Natural killer cell (primary cell): Measurements from ENCODE around the gene STARD13. TPM values are rescaled to one million over a fixed set of nuclear protein-coding genes. Genes with fewer than 3 reads are reported as not detected.

Experiments
- ATAC-seq, 3 donors: fragments of 150-1000 bp in 2 of 3; fragments of 200-7000 bp in 1 of 3; cut with Tn5 transposase; 1 replicate in 1 of 3; 2 replicates in 2 of 3; pipeline ENCODE4 v1.10.0; 2021; ENCODE audit warnings: mild to moderate bottlenecking in 2 of 3, moderate library complexity in 2 of 3
- DNase-seq, 2 donors: peaks; one replicate each; pipeline versions ENCODE4 v3.0.0 to v3.0.0-alpha.2; 2013 to 2021; ENCODE audit warnings: mixed read lengths in 1 of 2
- H3K27ac ChIP-seq: one replicate; pipeline ENCODE4 v1.5.1; 2013; ENCODE audit warnings: mild to moderate bottlenecking, low read length
- H3K27me3 ChIP-seq: one replicate; pipeline ENCODE4 v1.6.1; 2013; ENCODE audit warnings: low read length; ENCODE audit not compliant: control insufficient read depth, insufficient read depth
- H3K36me3 ChIP-seq: one replicate; pipeline ENCODE4 v1.6.1; 2013; ENCODE audit warnings: low read length; ENCODE audit not compliant: control insufficient read depth, insufficient read depth
- H3K4me1 ChIP-seq: one replicate; pipeline ENCODE4 v1.6.1; 2013; ENCODE audit warnings: low read length; ENCODE audit not compliant: control insufficient read depth, insufficient read depth
- H3K4me3 ChIP-seq: one replicate; pipeline ENCODE4 v1.5.1; 2013; ENCODE audit warnings: low read length
- H3K9me3 ChIP-seq: one replicate; pipeline ENCODE4 v1.6.1; 2013; ENCODE audit warnings: low read length; ENCODE audit not compliant: control insufficient read depth, insufficient read depth
- H3K27ac Mint-ChIP-seq, 2 donors: one replicate each; pipeline ENCODE4 v1.8.0; 2022; ENCODE audit warnings: mild to moderate bottlenecking in 2 of 2, mixed read lengths in 2 of 2, moderate library complexity in 1 of 2
- H3K27me3 Mint-ChIP-seq, 2 donors: one replicate each; pipeline ENCODE4 v1.8.0; 2022; ENCODE audit warnings: low read depth in 2 of 2, mixed read lengths in 2 of 2
- H3K36me3 Mint-ChIP-seq: one replicate; pipeline ENCODE4 v1.8.0; 2022; ENCODE audit warnings: mixed read lengths
- H3K4me1 Mint-ChIP-seq, 2 donors: one replicate each; pipeline ENCODE4 v1.8.0; 2022; ENCODE audit warnings: mixed read lengths in 2 of 2
- H3K4me3 Mint-ChIP-seq: one replicate; pipeline ENCODE4 v1.8.0; 2022; ENCODE audit warnings: mild to moderate bottlenecking, moderate library complexity, mixed read lengths
- H3K9me3 Mint-ChIP-seq, 2 donors: one replicate each; pipeline ENCODE4 v1.8.0; 2022; ENCODE audit warnings: mixed read lengths in 2 of 2
- WGBS: methylation state at CpG from one replicate; pipeline ENCODE4 v1.1.7; 2013; ENCODE audit warnings: missing lambda C conversion rate; ENCODE audit not compliant: insufficient coverage; 5-methylcytosine and 5-hydroxymethylcytosine counted together
- intact Hi-C: fragments of 100-400 bp; cut with micrococcal nuclease; formaldehyde crosslinking; loops from one replicate; pipeline ENCODE4 v1.14.2; 2022
- total RNA-seq, 4 donors: library from RNA; stranded (reverse); fragments of 120-200 nt in 1 of 4; gene quantifications; one replicate each; pipeline versions ENCODE4 v1.2.3 to v1.2.4, GENCODE V29; 2013 to 2022
- TF ChIP-seq, protein P1 (sequence below): fragments of 200-600 bp; IDR thresholded peaks from one replicate; pipeline ENCODE4 v1.8.0; 2022; ENCODE audit warnings: antibody characterized with exemption

STARD13 gene
- total RNA-seq, 3 donors from 2014 or later (not counting 1 experiment from before 2014, with no cell fraction given) = not detected

DNA sequence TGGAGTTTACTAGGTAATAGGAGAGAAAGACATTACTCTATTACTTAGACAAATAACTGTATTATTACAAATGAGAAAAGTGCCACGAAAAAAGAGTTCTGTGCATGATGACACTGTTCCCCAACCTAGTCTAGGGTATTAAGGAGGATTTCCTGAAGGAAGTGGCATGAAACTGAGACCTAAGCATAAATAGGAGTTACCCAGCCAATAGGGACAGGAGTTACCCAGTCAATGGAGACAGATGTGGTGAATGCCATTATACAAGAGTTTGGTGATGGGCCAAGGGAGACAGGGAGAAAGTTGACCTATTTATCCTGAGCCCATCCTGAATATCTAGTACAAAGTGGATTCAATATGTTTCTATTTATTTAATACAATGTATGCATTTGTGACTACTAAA, 203.9 kb downstream of the STARD13 start:
- ATAC-seq (no peak), DNase-seq (no peak)
- Histone ChIP-seq H3K4me3 (no peak overlapping the region), H3K9me3 (no peaks in the 10 kb centered on the region), H3K27me3 (no peaks in the 10 kb centered on the region), H3K36me3 (no peaks in the 10 kb centered on the region), H3K4me1 (no peaks in the 10 kb centered on the region), H3K27ac (no peak overlapping the region)
- 44% methylated on average over 1 of the region's 1 CpG for WGBS
- H3K36me3 Mint-ChIP-seq = no peaks in the 10 kb centered on the region
- no peak overlapping the region for H3K4me3 Mint-ChIP-seq
- H3K27ac Mint-ChIP-seq = no peak overlapping the region
- peaks cover 0 to 2% of the 10 kb centered on the region in 2 donors for H3K9me3 Mint-ChIP-seq
- TF ChIP-seq, protein P1, sequence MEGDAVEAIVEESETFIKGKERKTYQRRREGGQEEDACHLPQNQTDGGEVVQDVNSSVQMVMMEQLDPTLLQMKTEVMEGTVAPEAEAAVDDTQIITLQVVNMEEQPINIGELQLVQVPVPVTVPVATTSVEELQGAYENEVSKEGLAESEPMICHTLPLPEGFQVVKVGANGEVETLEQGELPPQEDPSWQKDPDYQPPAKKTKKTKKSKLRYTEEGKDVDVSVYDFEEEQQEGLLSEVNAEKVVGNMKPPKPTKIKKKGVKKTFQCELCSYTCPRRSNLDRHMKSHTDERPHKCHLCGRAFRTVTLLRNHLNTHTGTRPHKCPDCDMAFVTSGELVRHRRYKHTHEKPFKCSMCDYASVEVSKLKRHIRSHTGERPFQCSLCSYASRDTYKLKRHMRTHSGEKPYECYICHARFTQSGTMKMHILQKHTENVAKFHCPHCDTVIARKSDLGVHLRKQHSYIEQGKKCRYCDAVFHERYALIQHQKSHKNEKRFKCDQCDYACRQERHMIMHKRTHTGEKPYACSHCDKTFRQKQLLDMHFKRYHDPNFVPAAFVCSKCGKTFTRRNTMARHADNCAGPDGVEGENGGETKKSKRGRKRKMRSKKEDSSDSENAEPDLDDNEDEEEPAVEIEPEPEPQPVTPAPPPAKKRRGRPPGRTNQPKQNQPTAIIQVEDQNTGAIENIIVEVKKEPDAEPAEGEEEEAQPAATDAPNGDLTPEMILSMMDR = no peak
- intact Hi-C loops = no loop called here
- H3K4me1 Mint-ChIP-seq = no peaks in the 10 kb centered on the region
- H3K27me3 Mint-ChIP-seq = peaks cover 0 to 2% of the 10 kb centered on the region in 2 donors

DNA sequence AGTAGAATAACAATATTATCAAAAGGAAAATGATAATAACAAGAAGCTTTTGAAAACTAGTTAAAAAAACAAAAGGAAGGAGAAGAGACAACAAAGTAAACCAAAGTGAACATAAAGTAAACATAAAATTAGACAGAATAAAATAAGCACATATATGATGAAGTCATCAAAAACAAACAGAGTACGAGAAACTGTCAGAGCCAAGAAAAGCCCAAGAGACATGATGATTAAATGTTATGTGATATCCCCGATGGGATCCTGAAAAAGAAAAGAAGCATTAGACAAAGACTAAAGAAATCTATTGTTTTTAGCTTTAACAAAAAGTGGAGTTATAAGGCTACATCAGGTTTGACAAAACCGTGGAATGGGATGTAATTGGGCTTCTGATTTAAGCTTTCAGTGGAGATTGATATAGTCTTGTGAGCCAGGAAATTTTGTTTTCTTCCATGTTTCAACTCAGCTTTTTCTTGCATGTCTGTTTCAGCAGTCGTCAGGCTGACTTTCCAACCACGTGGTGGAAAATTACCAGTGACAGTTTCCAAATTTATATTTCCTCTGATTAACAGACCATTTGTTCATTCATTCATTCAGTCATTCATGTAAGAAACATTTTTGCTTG, 204.5 kb downstream of the STARD13 start:
- Mint-ChIP-seq H3K9me3 (peaks cover 0 to 2% of the 10 kb centered on the region in 2 donors), H3K27me3 (peaks cover 0 to 2% of the 10 kb centered on the region in 2 donors), H3K36me3 (no peaks in the 10 kb centered on the region), H3K4me3 (no peak overlapping the region), H3K27ac (no peak overlapping the region), H3K4me1 (no peaks in the 10 kb centered on the region)
- Histone ChIP-seq H3K36me3 (no peaks in the 10 kb centered on the region), H3K27ac (no peak overlapping the region), H3K27me3 (no peaks in the 10 kb centered on the region), H3K4me3 (no peak overlapping the region), H3K9me3 (no peaks in the 10 kb centered on the region), H3K4me1 (no peaks in the 10 kb centered on the region)
- DNase-seq (no peak), ATAC-seq (no peak)
- TF ChIP-seq, protein P1 = peak; percentile 8
- intact Hi-C loops = no loop called here
- WGBS = 70% methylated on average over 5 of the region's 5 CpGs

DNA sequence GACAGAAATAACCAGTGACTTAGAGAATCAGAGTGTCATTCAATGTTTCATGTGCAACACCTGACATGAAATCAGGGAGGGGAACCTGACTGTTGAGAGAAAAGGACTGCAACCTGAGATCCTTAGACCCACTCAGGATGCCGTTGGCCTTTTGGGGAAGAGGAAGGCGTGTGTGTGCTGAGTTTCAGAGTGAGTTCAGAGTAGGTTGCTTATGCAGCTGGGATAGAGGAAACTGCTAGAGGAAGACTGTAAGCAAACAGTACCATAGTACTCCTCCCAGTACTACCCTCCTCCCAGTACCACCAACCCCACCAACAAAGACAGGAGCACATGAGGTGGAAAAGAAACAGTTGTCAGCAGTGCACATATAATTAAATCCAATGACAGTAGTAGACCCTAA, 205.6 kb downstream of the STARD13 start:
- Histone ChIP-seq H3K9me3 (no peaks in the 10 kb centered on the region), H3K4me3 (no peak overlapping the region), H3K27ac (no peak overlapping the region), H3K4me1 (no peaks in the 10 kb centered on the region), H3K27me3 (no peaks in the 10 kb centered on the region), H3K36me3 (no peaks in the 10 kb centered on the region)
- no peak overlapping the region for H3K4me3 Mint-ChIP-seq
- no peak for ATAC-seq
- TF ChIP-seq, protein P1 = no peak
- peaks cover 0 to 2% of the 10 kb centered on the region in 2 donors for H3K27me3 Mint-ChIP-seq
- WGBS = 26% methylated on average over 2 of the region's 2 CpGs
- no peaks in the 10 kb centered on the region for H3K4me1 Mint-ChIP-seq
- H3K36me3 Mint-ChIP-seq = no peaks in the 10 kb centered on the region
- intact Hi-C loops = no loop called here
- H3K9me3 Mint-ChIP-seq = peaks cover 0 to 2% of the 10 kb centered on the region in 2 donors
- DNase-seq = no peak
- H3K27ac Mint-ChIP-seq = no peak overlapping the region

DNA sequence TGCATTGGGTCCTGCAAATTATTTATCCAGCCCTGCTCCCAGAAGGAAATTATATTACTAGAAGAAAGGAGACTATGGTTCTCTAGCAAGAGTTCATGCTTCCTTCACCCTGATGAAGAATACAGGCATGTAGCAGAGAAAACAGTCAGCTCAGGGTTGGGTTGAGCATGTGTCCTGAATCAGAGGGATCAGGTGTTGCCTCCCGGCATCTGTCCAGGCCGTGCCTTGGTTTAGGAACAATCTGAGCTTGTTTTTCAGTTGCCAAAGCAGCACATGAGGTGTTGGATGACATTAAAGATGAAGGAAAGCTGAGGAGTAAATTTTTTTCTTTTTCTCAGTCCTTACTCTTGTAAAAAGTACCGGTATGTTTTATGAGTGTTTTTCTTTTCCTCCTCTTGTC, 207.3 kb downstream of the STARD13 start:
- Mint-ChIP-seq H3K27me3 (peaks cover 0 to 2% of the 10 kb centered on the region in 2 donors), H3K9me3 (no peaks in the 10 kb centered on the region)
- WGBS = 84% methylated on average over 2 of the region's 3 CpGs

More for the DNA sequence above, 207.3 kb downstream of the STARD13 start:
- Histone ChIP-seq H3K4me1 (no peaks in the 10 kb centered on the region), H3K4me3 (no peak overlapping the region), H3K9me3 (no peaks in the 10 kb centered on the region), H3K27ac (no peak overlapping the region), H3K36me3 (no peaks in the 10 kb centered on the region), H3K27me3 (no peaks in the 10 kb centered on the region)
- intact Hi-C loops = no loop called here
- H3K4me3 Mint-ChIP-seq = no peak overlapping the region
- ATAC-seq = no peak
- H3K27ac Mint-ChIP-seq = no peak overlapping the region
- TF ChIP-seq, protein P1 = no peak
- no peak for DNase-seq
- H3K4me1 Mint-ChIP-seq = no peaks in the 10 kb centered on the region
- H3K36me3 Mint-ChIP-seq = no peaks in the 10 kb centered on the region
